SH-SY5Y (cell line): ENCODE results near the gene ICOS.

ENCODE experiments used
- GATA2 ChIP-seq: IDR thresholded peaks from 2 replicates; pipeline ENCODE4 v1.6.1; 2011; ENCODE audit warnings: mild to moderate bottlenecking, low read depth, low read length
- GATA3 ChIP-seq: IDR thresholded peaks from 2 replicates; pipeline ENCODE4 v1.6.1; 2011; ENCODE audit warnings: low read depth, mild to moderate bottlenecking, low read length, moderate library complexity

DNA sequence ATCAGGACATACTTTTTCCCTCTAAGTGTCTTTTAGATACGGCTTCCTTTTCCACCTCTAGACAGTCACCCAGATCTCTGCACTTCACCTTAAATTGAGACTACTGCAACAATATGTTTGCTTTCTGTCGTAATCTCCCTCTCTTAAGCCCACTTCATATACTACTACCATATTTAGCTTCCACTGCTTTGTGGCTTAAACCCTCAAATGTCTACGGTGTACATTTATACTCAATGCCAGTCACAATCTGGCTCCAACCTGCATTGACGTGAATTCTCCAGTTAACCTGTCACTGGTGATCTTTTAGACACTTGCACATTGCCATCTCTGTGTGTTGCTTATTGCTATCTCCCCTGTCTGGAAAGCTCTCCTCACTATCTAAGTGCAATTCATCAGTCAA is 56.4 kb downstream of the ICOS start:
- TF ChIP-seq GATA2 (no peak), GATA3 (no peak)
